ENCODE results near the gene WDR90. TPM values are rescaled to one million over a fixed set of nuclear protein-coding genes. Genes with fewer than 3 reads are reported as not detected.

The WDR90 gene
- total and polyA plus RNA-seq, 2 experiments from 2014 or later: 25.9 to 42.2 TPM

DNA sequence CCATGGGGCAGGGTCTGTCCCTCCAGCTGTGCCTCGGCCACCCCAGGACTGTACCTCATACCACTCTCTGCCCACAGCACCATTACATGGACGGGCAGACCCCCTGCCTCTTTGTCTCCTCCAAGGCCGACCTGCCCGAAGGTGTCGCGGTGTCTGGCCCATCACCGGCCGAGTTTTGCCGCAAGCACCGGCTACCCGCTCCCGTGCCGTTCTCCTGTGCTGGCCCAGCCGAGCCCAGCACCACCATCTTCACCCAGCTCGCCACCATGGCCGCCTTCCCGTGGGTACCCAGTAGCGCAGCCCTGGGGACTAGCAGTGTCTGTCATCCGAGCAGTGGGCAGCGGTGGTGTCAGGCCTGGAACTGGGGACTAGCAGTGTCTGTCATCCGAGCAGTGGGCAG is 23.7 kb downstream of the WDR90 start:
- Histone ChIP-seq H3K4me3 (no peak overlapping the region), H3K4me2 (no peak overlapping the region), H3K79me2 (replicated peaks; ENCODE audit: insufficient read depth) (peaks cover 16% of the 10 kb centered on the region), H3K27me3 (ENCODE audit: insufficient read depth) (no peaks in the 10 kb centered on the region), H3K27ac (ENCODE audit: low read depth) (no peak overlapping the region), H2AFZ (no peak overlapping the region), H4K20me1 (replicated peaks; ENCODE audit: insufficient read depth) (peaks cover 3% of the 10 kb centered on the region), H3K9me2 (ENCODE audit: insufficient read depth) (no peaks in the 10 kb centered on the region), H3K36me3 (ENCODE audit: insufficient read depth) (peaks cover 11% of the 10 kb centered on the region; the same call in 1 of the 2 replicates), H3F3A (replicated peaks; ENCODE audit: low read depth) (peaks cover 17% of the 10 kb centered on the region; the same call in 1 of the 2 replicates), H3K4me1 (ENCODE audit: insufficient read depth) (peaks cover 11% of the 10 kb centered on the region; the same call in 1 of the 2 replicates)
- no peak for ATAC-seq
- H3K27me3 Mint-ChIP-seq (ENCODE audit: insufficient read depth, low read depth, poor library complexity): peaks cover 6% of the 10 kb centered on the region
- H3K4me3 Mint-ChIP-seq: no peak overlapping the region
- no peaks in the 10 kb centered on the region for H3K9me3 Mint-ChIP-seq
- no peak overlapping the region for H3K27ac Mint-ChIP-seq
- H3K4me1 Mint-ChIP-seq: peaks cover 12% of the 10 kb centered on the region; the same call in 2 of the 3 replicates
- peaks cover 21% of the 10 kb centered on the region for H3K36me3 Mint-ChIP-seq (ENCODE audit: low read depth)
- TF ChIP-seq ZNF331 (CRISPR knock-in tag; IDR thresholded peaks at IDR 0.05; ENCODE audit: low read depth): no peak
- DNase-seq (ENCODE audit: low spot score): no peak

DNA sequence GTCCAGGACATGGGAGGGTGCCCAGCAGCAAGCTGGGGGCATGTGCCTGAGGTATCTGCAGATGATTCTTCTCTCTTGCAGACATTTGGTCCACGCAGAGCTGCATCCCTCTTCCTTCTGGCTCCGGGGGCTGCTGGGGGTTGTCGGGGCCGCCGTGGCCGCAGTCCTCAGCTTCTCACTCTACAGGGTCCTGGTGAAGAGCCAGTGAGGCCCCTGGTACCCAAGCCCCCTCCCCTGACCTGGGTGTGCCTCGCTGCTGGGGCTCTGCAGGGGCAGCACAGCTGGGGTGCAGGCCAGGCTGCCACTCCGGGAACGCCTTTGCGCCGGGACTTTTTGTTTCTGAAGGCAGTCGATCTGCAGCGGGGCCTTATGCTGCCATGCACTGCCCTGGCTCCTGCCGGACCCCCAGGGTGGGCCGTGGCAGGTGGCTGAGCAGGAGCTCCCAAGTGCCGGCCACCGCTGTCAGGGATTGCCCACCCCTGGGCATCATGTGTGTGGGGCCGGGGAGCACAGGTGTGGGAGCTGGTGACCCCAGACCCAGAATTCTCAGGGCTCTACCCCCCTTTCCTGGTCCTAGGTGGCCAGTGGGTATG is 24.3 kb downstream of the WDR90 start:
- Histone ChIP-seq H3F3A (replicated peaks; ENCODE audit: low read depth) (peaks cover 17% of the 10 kb centered on the region; the same call in 1 of the 2 replicates), H3K27me3 (ENCODE audit: insufficient read depth) (no peaks in the 10 kb centered on the region), H3K36me3 (ENCODE audit: insufficient read depth) (peaks cover 11% of the 10 kb centered on the region; the same call in 1 of the 2 replicates), H3K79me2 (replicated peaks; ENCODE audit: insufficient read depth) (peaks cover 12% of the 10 kb centered on the region), H3K9me2 (ENCODE audit: insufficient read depth) (no peaks in the 10 kb centered on the region), H4K20me1 (replicated peaks; ENCODE audit: insufficient read depth) (peaks cover 3% of the 10 kb centered on the region), H3K27ac (ENCODE audit: low read depth) (no peak overlapping the region), H3K4me1 (ENCODE audit: insufficient read depth) (peaks cover 11% of the 10 kb centered on the region; the same call in 1 of the 2 replicates), H3K4me3 (no peak overlapping the region), H2AFZ (no peak overlapping the region), H3K4me2 (no peak overlapping the region)
- Mint-ChIP-seq H3K4me3 (no peak overlapping the region), H3K4me1 (peaks cover 12% of the 10 kb centered on the region; the same call in 2 of the 3 replicates), H3K27me3 (ENCODE audit: insufficient read depth, low read depth, poor library complexity) (peaks cover 6% of the 10 kb centered on the region), H3K9me3 (no peaks in the 10 kb centered on the region), H3K27ac (no peak overlapping the region), H3K36me3 (ENCODE audit: low read depth) (peaks cover 21% of the 10 kb centered on the region)
- ATAC-seq: no peak
- no peak for DNase-seq (ENCODE audit: low spot score)
- no peak for TF ChIP-seq CREB1 (CRISPR knock-in tag; IDR thresholded peaks at IDR 0.05; ENCODE audit: low read depth)
- no peak for TF ChIP-seq STAT1 (IDR thresholded peaks at IDR 0.05; ENCODE audit: unreplicated experiment)
- TF ChIP-seq EZH2phosphoT487 (IDR thresholded peaks at IDR 0.05; ENCODE audit: unreplicated experiment): no peak
- no peak for TF ChIP-seq NANOG (IDR thresholded peaks at IDR 0.05; ENCODE audit: borderline replicate concordance)
- no peak for TF ChIP-seq ZNF331 (CRISPR knock-in tag; IDR thresholded peaks at IDR 0.05; ENCODE audit: low read depth)
- TF ChIP-seq CTCF (conservative IDR thresholded peaks at IDR 0.05; ENCODE audit: low read depth in 2 of 2): no peak
- no peak for TF ChIP-seq ZNF462 (CRISPR knock-in tag; IDR thresholded peaks at IDR 0.05)
